GM10266 (cell line): ENCODE data around the gene OR13J1.

ENCODE experiments used
- DNase-seq: peaks from one replicate; pipeline ENCODE4 v3.0.0; 2012; ENCODE audit errors: extremely low spot score
- TF ChIP-seq, protein P1 (sequence below): IDR thresholded peaks from 2 replicates; pipeline ENCODE4 v1.5.1; 2012; ENCODE audit warnings: mild to moderate bottlenecking, low read depth; ENCODE audit not compliant: control insufficient read depth, insufficient read depth; ENCODE audit errors: missing control alignments

The OR13J1 gene

DNA sequence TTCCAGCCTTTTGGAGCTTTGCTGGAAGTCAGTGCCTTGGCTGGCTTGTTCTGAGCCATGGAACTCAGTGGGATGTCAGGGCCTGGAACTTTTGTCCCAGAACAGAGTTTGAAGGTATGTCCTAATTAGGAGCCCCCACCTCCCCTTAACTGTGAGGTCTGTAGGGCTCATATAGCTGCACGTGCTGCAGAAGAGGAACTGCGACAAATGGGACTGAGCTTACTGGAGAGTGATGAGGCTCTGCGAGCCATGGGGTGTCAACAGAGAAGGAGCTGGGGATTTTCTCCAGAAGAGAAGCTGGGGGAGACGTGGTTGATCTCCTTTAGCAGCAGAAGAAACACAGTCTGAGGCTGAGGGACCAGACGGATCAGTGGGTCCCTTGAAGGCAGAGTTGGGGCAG lies 30.3 kb downstream of the OR13J1 start:
- no peak for DNase-seq
- TF ChIP-seq, protein P1, sequence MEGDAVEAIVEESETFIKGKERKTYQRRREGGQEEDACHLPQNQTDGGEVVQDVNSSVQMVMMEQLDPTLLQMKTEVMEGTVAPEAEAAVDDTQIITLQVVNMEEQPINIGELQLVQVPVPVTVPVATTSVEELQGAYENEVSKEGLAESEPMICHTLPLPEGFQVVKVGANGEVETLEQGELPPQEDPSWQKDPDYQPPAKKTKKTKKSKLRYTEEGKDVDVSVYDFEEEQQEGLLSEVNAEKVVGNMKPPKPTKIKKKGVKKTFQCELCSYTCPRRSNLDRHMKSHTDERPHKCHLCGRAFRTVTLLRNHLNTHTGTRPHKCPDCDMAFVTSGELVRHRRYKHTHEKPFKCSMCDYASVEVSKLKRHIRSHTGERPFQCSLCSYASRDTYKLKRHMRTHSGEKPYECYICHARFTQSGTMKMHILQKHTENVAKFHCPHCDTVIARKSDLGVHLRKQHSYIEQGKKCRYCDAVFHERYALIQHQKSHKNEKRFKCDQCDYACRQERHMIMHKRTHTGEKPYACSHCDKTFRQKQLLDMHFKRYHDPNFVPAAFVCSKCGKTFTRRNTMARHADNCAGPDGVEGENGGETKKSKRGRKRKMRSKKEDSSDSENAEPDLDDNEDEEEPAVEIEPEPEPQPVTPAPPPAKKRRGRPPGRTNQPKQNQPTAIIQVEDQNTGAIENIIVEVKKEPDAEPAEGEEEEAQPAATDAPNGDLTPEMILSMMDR, result no peak

DNA sequence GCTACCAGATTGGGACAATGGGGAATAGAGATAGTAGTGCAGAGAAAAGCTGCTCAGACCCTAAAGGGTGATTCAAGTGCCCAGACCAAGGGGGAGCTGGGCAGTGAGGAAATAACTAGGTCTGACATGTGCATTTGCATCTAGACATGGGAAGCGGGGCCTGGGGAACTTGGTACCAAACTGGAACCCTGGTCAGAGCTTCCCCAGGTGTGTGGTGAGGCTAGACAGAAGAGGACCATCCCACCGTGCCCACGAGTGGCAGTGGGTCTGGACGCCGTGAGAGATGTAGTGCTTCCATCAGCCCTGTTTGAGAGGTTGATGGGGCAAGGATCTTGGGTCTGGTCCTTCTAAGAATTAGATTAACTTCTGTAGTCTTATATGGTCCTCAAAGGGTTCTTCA lies 33.6 kb downstream of the OR13J1 start:
- TF ChIP-seq, protein P1, result no peak

DNA sequence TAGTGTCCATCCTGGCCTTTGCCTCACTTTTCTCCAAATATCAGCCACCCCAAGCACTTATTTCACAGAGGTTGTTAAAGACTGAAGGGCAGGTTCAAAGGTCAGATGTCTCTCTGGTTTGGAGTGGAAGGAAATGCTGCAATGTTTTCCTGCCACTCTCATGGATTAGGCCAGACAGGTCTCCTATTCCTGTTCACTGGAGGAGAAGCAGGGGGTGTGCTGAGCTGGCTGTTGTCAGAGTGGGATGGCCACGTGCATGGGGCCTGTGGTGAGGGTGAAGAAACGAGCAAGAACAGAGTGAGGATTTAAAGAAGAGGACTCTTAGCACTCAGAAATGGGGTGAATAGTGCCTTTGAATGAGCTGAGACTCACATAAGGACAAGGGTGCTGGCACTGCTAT lies 34.4 kb downstream of the OR13J1 start:
- no peak for DNase-seq
- TF ChIP-seq, protein P1, result no peak

More for the DNA sequence above, 33.6 kb downstream of the OR13J1 start:
- no peak for DNase-seq

DNA sequence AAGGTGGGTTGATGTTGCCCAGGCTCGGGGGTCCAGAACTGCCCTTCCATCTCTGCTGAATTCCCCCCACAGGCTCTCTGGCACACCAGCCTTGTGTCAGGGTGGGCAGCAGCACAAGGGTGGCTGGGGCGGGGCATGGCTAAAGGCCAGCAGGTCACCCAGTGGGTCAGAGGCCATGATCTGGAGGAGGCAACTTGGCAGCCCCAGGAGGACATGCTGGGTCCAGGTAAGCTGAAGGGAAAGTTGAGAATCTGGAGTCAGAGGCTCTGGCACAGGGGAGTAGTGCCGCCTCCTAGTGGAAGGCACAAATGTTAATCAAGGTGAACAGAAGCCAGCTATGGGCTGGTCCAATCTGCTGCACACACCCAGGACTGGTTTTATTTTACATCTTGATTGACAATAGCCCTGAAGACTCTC lies 35.0 kb downstream of the OR13J1 start:
- TF ChIP-seq, protein P1, result peak; percentile 28
- DNase-seq, result peak; percentile 45

DNA sequence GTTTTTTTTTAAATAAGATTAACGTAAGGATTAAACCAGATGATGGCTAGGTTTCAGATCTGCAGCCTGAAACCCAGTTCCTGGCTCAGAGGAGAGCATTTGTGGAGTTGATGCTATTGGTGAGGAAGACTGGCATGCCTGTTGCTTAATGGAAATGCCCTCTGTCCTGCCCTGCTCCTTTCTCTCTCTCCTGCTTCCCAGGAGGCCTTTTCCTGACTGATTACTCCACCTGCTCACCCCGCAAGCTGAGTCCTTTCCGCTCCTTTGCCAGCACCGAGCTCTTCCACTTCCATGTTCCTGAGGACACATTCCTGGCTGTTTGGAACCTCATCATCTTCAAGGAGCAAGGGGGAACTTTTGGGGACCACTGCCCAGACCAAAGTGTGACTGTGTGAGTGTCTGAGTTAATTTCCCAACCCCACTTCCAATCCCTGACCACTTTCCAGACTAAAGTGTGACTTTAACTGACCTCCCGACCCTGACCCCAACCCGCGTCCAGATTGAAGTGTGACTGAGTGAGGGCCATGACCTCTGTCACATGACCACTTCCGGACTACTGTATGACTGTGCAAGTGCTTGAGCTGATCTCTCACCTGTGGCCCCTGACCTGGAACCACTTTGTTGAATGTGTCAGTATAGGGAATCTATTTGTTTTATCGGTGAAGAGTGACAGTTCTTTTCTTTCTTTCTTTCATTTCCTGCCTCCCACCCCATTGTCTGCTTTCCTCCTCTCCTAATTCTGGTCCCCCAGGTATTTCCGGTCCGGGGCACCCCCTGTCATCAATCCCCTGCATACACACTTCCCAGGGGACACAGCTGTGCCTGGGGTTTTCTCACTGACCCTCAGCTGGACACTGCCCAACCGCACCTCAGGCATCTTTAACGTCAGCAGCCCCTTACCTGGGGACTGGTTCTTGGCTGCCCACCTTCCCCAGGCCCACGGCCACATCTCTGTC lies 35.7 kb downstream of the OR13J1 start:
- TF ChIP-seq, protein P1, result no peak
- no peak for DNase-seq

DNA sequence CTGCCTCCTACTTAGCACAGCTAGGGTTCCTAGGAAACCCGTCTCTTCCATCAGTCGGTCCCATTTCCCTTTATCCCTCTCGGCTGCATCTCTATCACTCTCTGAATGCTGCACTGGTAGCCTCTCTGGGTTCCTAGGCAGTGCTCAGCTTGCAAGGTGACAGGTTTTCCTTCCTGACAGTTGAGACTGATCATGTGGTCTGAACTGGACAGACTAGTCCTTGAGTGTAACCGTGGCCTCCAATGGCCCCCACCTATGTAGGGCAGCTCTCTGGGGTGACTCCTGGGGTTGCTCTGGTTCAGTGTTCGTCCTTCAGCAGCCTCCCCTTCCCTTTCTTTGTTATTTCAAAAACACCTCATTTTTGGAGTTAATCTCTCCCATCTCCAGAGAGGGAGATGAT lies 37.4 kb downstream of the OR13J1 start:
- TF ChIP-seq, protein P1, result no peak
- no peak for DNase-seq

DNA sequence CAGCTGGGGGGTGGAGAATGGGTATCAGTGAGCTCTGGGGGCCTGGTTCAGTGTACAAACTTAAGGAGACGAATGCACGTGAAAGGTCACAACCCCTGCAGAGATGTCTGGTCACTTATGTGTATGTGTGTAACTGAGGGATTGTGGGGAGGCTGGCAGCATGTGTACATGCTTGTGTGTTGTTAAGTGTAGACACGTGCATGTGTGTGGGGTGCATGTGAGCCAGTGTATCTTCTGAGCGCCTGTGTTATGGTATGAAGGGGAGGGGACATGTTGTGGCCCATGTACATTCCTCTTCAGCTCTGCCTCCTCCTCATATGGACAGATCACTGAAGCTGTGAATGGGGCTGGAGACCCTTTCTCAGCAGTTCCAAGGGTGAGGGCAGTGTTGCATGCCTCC lies 39.2 kb downstream of the OR13J1 start:
- no peak for DNase-seq
- TF ChIP-seq, protein P1, result no peak
